Right kidney (tissue), 9 donors: ENCODE results near the gene CTAGE6.
"Not testable (repeated sequence)": the region's sequence is repeated elsewhere in the genome, so short reads cannot be mapped to it uniquely, and the experiment has no call there.

Source experiments
- DNase-seq: peaks from one replicate; pipeline ENCODE4 v3.0.0-alpha.2; 2016
- long read RNA-seq, 8 donors: transcript quantifications; one replicate each; lab custom pipeline, GENCODE V29; 2026

Gene CTAGE6, protein sequence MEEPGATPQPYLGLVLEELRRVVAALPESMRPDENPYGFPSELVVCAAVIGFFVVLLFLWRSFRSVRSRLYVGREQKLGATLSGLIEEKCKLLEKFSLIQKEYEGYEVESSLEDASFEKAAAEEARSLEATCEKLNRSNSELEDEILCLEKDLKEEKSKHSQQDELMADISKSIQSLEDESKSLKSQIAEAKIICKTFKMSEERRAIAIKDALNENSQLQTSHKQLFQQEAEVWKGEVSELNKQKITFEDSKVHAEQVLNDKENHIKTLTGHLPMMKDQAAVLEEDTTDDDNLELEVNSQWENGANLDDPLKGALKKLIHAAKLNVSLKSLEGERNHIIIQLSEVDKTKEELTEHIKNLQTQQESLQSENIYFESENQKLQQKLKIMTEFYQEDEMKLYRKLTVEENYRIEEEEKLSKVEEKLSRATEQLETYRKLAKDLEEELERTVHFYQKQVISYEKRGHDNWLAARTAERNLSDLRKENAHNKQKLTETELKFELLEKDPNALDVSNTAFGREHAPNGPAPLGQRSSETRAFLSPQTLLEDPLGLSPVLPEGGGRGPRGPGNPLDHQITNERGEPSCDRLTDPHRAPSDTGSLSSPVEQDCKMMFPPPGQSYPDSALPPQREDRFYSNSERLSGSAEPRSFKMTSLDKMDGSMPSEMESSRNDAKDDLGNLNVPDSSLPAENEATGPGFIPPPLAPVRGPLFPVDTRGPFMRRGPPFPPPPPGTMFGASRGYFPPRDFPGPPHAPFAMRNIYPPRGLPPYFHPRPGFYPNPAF
- long read RNA-seq, donor 1: 0 reads
- long read RNA-seq, donor 2: 0 reads
- long read RNA-seq, donor 3: 0 reads
- long read RNA-seq, donor 4: 0 reads
- long read RNA-seq, donor 5: 0 reads
- long read RNA-seq, donor 6: 0 reads
- long read RNA-seq, donor 7: 0 reads
- long read RNA-seq, donor 8: 0 reads

DNA sequence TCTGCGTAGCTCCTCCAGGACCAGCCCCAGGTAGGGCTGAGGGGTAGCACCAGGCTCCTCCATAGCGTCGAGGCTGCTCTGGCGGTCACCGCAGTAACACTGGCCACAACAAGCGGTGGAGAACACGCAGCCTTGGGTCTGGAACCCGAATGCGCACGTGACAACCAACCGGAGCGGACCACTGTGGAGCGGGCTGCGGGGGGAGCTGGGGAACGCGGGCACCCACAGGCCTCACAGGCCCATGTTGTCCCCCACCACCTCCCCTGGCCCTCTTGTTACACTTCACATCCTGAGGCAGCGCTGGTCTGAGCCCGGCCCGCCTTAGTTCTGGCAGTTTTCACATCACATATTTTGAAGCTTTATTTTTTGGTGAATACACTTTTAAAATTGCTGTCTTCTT, at the start of gene CTAGE6:
Gene CTAGE6, minus strand, starts transcription at position 101 of the 400 bp plus-strand sequence. Its CDS starts 38 bp downstream, at position 63.
- not testable (repeated sequence) for DNase-seq

DNA sequence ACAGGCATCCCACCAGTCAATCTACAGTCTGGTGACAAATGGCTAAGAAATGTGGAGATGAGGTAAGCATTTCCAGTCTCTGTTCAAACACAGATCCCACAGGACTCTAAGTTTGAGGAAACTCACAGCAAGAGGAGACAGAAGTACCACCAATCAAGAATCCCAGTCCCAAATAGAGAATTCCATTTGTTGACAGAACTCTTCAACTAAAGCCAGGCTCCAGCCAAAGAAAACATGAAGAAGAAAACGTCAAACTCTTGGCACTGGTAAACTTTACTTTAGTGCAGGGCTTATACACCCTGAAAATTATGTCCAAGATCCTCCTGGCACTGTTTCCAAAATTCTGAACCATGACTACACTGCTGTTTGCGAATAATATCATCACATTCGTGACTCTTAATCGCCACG, 49.2 kb upstream of the CTAGE6 start:
- DNase-seq: not testable (repeated sequence)

DNA sequence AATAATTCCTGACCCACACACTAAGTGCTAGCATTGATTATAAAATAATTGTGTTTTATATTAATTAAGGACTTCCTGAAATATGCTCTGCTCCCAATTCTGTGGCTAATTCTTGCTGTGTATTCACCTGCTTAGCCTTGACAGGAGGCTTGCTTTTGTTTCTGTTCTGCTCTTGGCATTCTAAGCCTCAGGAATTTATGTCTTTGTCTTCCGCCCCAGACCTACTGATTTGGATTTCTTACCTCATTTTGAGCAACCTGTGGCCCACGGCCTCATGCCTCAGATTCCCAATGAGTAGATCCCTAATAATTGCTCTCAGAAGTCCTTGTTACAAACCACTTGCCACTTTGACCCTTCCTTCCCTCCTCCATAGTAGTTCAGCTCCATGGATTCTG, 40.4 kb upstream of the CTAGE6 start:
- not testable (repeated sequence) for DNase-seq

DNA sequence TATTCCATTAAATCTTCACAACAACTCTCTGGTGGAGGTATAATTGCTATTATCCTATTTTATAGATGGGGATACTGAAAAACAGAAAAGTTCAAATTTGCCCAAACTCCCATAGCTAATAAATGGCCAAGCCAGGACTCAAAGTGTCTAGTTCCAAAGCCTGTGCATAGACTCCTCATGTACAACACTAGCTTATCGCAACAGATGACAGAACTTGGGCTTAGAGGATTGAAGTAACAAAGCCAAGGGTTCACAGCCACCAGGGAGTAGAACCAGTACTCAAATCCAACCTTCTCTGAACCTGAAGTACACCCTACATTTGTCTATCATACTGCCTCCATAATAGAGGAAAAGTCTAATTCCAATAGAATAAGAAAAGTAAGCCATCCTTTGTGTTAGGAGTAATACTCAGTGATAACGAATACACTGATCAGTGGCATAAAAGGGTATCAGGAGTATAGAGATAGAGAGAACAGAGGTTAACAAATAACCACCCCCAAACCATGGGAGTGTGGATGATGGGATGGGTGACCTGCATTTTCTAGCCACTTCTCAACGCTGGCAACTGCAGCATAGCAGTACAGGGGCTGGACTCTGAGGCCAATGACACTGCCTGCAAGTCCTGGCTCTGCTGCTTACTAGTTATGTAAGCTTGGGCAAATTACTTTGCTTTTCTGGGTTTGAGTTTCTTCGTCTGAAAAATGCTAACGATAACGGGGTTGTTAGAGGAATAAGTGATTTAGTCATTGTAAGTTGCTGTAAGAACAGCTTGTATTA, 39.8 kb upstream of the CTAGE6 start:
- not testable (repeated sequence) for DNase-seq

DNA sequence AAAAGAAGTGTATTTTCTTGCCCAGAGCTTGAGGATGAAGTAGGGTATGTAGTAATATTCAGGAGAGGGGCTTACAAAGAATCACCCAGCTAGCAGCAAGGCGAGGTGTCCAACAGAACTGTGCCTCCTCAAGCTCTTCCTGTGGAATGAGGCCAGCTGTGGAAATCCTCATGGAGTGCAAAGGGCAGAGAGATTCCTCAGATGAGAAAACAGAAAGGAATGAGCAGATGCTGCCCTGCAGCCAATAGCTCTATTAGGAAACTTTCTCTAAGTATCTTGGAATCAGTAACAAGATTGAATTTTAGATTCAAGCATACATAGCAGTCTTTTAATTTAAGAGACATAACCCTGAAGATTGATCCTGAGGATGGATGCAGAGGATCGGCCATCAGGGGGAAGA, 38.2 kb upstream of the CTAGE6 start:
- DNase-seq: not testable (repeated sequence)

DNA sequence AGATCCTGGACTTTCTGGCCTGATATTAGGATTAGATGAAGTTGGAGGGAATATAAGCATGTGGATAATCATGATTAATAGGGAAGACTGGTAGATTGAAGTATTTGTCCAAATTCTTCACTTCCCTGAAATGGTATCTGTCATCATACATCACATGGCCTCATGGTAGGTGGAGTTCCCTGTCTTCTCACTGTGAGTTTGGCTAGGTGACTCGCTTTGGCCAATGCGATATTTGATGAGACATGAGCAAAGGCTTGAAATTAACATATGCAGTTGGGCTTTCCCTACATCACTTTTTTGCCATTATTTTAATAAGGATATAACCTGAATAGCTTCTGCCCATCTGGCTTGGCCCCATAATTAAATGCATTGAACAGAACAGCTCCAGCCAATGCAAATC, 35.1 kb upstream of the CTAGE6 start:
- not testable (repeated sequence) for DNase-seq

DNA sequence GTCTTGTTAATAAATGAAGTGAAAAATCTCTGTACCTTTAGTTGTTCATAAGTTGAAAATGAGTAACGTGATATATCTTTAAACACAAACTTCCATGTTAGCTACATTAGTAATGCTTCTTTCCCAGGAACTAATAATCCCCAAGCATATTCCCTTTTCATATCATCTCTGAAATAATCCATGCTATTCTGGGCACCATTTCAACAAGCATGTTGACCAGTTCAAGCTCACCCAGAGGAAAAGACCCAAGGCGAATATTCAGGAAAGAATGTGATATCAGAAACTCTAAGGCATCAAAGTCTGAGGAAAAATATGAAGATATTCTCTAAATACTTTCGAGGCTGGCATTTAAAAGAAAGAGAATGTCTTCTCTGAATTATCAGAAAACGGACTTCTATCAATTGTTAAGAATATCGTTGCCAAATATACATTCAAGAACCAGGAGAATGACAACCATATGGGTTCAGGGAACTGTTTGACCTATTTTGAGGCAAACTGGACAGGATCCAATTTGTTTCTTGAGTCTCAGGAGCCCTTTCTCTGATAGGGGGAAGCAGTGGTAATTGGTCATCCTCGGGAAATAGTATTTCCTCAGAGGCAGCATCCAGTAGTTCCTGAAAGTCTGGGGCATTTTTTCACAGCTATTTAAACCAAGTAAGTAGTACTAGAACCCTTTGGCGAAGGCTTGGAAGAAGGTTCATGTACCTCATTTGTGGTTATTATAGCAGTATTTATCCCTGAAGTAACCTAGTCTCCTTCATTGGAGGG, 28.1 kb upstream of the CTAGE6 start:
- DNase-seq: not testable (repeated sequence)

DNA sequence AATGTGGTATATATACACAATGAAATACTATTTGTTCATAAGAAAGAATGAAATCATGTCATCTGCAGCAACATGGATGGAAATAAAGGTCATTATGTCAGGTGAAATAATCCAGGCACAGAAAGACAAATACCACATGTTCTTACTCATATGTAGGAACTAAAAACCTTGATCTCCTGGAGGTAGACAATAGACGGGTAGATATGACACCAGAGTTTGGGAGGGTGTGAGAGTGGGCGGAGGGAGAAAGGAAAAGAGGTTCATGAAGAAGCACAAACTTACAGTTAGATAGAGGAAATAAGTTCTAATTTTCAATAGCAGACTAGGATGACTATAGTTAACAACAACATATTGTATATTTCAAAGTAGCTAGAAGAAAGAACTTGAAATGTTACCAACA, 22.1 kb upstream of the CTAGE6 start:
- DNase-seq: not testable (repeated sequence)

DNA sequence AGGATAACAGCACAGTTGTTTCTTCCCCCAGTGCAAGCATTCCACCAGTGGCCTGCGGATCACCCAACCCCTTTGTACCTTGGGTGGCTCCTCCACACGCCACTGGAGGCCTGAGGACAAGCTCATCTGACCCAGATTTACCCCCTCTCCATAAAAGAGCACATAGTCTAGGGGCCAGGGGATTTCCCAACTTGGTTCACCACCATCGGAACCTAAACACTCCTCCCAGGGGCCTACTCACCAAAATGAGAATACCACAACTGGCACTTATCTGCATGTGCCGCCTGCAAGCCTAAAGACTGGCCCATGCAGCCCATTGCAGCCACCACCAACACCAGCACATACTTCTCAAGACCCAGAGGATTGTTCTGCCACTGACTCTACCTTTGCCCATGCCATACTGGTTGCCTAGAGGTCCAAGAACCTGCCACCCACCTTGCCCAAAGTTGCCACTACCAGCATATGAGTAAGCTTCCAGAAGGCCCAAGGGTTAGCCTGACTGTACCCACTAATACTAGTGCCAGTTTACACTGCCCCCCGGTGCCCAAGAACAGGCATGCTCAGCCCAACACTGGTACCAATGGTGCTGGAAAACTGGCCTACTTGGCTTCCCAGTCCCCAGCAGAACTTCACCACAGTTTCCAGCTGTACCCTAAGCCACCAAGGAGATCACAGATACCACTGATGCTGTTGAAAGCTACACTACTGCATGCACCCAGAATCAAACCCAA, 15.4 kb upstream of the CTAGE6 start:
- DNase-seq: not testable (repeated sequence)

DNA sequence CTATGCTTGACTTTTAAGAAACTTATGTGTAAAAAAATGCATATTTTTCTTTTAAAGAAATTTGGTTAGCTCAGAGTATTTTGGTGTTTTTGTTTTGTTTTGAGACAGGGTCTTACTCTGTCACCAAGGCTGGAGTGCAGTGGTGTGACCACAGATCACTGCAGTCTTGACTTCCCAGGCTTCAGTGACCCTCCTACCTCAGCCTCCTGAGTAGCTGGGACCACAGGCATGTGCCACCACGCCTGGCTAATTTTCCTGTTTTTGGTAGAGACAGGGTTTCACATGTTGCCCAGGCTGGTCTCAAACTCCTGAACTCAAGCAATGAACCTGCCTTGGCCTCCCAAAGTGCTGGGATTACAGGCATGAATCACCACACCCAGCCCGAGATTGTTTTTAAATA, 10.0 kb upstream of the CTAGE6 start:
- not testable (repeated sequence) for DNase-seq

DNA sequence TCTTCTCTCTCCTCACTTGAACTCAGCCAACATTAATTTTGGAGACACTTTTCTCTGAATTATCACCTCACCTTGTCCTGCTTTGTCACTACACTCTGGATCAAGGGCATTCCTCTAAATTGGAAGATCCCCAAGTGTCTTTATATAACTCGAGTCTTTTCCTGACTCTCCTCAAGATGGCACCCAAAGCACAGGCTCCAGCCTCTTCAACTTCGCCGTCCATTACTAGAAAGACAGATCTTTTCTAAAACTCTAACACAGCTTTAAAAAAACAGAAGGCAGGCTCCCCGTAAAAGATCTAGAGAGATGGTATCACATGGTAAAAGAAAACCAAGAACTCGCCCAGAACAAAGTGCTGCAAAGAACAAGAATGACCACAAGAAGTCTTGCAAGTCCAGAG, 8.2 kb upstream of the CTAGE6 start:
- DNase-seq: not testable (repeated sequence)

DNA sequence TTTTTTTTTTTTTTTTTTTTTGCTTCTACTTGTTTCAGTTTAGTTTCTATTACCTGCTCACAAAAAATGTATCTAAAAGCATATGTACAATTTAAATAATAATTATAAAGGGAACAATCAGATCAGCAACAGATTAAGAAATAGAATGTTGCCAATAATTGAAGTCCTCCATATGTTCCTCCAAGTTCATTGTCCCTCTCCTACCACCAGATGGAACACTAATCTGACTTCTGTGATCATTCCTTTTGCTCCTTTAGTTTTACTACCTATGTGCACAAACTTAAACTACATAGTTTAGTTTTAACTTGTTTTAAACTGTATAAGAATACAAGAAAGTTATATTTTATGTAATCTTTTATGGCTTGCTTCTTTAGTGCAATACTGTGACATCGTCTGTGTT, 5.6 kb upstream of the CTAGE6 start:
- DNase-seq: not testable (repeated sequence)

DNA sequence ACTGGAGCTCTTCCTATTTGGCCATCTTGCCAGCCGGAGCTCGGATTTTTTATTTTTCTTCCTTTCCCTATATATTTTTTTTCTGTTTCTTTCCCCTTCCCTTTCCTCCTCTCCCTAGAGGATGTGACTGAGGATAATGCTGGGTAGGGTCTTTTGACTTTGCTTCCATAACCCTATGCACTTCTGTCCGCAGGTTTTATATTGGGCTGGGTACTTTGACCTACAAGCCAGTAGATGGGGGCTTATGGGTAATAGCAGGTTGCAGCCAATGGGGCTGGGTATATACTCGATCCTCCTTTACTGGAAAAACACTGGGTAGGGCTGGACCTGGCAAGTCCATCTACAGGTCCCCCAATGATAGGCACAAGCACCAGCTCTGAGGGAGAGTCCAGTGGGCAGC, 12.2 kb downstream of the CTAGE6 start:
- not testable (repeated sequence) for DNase-seq

DNA sequence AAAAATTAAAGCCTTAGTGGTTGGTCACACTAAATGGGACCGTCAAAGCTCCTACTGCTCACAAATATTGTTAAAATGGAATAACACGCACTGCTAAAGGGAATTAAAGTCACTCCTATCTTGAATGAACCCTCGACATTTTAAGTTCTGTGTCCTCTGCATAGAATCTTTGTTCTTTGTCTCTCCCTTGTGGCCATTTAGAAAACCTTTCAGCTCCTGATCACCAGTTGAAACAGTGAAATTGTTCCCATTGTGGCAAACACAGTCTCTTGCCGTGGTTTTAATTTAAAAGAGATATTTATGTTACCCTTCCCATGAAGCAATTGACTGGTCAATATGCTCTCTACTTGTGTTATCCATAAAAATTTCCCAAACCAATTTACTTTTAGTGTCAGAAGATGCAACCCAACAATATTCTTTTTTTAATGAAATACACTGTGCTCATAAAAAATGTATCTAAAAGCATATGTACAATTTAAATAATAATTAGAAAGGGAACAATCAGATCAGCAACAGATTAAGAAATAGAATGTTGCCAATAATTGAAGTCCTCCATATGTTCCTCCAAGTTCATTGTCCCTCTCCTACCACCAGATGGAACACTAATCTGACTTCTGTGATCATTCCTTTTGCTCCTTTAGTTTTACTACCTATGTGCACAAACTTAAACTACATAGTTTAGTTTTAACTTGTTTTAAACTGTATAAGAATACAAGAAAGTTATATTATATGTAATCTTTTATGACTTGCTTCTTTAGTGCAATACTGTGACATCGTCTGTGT, 20.3 kb downstream of the CTAGE6 start:
- not testable (repeated sequence) for DNase-seq

DNA sequence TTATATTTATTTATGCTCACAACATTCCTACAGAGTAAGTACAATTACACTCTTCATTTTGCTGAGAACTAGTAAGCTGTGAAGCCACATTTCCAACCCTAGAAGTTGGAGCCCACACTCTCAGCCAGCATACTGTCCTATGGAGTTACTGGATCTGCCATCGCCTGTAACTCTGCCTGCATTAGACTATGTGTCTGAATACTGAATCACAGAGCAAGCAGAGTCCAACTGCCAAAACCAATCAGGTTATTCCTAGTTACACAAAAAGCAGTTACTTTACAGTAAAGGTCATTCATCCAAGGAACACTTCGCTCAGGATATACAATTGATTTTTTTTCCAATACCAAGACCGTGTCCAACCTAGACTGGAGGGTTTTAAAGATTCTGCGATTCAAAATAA, 21.5 kb downstream of the CTAGE6 start:
- no peak for DNase-seq

DNA sequence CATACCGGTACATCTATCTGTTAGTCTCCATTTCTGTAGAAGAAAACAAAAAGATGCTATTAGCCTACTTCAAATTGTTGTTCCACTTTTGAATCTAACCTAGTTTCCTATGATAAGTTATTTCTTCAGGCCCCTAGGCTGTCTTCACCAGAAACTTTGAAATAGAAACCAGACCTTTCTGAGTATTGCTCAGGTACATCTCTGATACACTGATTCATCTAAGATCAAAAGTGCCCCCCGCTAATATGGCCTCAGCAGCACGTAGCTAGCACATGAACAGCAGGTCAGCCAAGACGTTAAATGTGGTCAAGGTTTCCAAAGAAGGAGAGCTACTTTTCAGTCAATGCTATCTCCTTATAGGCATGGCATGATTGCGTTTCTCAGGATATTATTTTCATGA, 23.6 kb downstream of the CTAGE6 start:
- no peak for DNase-seq

DNA sequence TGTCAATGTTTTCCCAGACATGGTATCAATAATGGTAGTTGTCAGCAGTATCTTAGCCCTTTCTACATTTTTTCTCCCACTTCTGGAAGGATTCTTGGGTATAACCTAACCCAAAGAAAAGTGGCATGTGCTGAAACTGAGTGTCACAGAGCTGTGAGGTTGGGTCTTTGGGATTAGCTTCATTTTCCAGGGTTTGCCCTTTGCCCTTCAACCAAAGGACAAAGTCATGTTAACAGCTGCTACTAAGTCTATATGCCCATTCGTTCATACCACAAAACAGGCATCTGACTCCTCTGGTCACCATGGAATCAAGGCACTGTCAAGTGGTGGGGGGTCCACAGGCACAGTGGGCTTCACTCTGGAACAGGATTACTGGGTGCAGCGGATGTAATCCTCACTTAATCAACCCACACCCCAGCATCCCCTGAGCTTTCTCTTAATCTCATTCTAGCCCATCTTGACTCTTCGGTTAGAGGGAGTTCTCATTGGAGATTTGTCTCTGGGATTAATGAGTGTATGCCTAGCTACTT, 29.1 kb downstream of the CTAGE6 start:
- DNase-seq: no peak

DNA sequence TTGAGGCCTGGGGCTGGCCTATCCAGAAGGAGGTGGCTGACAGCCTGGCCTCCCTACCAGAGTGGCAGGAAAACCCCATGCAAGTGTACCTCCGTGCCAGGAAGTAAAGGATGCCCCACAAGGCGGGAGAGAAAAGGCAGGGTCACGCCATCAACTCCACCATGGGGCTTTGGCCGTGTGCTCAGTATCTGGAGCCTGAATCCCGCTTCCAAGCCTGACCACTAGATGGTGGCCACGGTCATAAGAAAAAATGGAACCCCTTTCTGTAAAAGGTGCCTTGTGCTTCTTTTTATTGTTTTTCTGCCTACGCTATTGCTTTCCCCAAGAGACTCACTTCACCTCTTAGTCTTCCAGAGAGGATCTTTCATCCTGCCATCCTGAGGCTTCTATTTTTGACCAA, 29.9 kb downstream of the CTAGE6 start:
- not testable (repeated sequence) for DNase-seq

DNA sequence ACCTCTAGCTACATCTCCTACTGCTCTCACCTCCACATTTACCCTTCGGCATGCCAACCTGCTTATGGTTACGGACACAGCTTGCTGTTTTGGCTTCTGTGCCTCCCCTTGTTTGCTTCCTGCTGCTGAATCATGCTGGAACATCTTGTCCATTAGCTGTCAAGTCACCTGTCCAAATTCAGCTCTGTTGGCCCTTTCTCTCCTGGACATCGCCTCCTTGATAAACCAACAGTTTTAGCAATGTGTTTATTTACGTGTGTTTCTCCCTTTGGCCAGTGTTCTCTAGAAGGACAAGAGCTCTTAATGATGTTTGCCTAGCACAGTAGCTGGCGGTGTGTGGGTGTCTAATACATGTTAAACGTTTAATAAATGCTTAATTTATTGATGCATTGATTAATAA, 31.4 kb downstream of the CTAGE6 start:
- DNase-seq: not testable (repeated sequence)

DNA sequence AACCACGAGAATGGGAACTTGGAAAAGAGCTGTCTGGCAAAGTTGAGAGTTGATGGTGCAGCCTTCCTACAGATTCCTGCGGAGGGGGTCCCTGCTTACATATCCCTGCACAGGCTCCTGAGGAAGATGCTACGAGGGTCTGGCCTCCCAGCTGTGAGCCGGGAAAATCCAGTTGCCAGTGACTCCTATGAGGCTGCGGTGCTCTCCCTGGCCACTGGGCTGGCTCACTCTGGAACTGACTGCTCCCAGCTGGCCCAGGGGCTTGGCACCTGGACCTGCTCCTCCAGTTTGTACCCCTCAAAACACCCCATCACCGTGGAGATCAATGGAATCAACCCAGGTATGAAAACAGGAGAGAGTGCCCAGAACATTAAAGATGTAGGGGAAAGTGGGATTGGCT, 37.2 kb downstream of the CTAGE6 start:
- not testable (repeated sequence) for DNase-seq
